GM12801 (cell line): ENCODE results near the gene PRSS1.

Experiments
- CTCF ChIP-seq: IDR thresholded peaks from one replicate; pipeline ENCODE4 v1.5.1; 2011; ENCODE audit warnings: control low read depth; ENCODE audit not compliant: insufficient read length; ENCODE audit errors: extremely low read depth

The PRSS1 gene

DNA sequence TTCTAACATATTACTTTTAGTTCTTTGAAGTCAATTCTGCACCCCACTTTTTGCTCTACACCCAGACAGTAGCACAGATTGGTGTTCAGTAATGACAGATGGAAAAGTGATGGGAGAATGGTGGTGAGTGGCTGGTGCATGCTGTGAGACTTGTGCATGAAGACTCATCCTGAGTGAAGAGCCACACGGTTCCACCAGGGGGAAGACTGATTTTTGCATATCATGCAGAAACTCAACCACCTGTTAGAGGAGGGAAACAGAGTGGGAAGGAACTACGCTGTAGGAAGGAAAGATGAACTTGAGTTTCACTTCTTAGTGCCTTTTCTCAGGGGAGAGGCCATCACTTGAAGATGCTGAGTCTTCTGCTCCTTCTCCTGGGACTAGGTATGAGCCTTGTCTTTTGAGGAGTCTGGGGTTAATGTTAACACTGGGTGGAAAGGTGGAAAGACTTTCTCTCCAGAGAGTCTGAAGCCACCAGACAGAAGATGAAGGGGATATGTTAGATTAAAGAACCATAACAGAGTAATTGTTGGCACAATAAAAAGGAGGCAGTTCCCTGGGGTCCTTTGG lies 9.3 kb upstream of the PRSS1 start:
- TF ChIP-seq CTCF = no peak

DNA sequence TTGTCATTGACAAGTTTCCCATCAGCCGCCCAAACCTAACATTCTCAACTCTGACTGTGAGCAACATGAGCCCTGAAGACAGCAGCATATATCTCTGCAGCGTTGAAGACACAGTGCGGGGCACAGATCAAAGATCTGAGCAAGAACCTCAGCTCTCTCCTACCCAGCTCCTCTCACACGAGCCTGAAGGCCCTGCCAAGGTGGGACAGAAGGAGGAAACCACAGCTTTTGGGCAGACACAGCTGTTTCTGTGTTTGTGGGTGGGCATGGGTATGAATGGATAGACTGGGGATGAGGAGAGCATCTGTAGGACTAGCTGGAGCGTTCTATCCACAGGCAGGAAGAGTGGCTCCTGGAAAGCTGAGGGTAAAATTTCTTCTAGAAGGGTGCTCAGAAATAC lies 8.5 kb upstream of the PRSS1 start:
- no peak for TF ChIP-seq CTCF

DNA sequence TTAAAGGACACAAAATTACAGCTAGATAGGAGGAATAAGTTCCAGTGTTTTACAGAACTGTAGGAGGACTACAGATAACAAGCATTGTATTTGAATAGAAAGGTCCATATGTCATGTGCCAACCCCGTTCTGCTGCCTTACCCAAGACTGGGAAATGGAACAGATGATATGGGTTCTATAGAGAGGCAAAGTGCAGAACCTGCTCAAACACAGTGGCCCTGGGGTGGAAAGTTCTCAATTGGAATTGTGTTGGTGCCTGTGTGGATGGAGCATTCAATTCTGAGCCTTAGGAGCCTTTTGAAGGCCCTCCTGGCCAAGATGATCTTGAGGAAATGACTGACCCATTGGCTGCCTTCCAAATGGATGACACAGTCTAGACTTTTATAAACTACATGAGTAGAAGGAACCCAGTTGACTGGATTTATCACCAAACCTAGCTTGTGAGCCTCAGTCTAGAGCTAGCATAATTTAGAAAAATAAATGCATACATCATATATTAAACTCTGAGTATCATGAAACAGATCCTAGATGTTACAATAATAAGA lies 4.1 kb upstream of the PRSS1 start:
- no peak for TF ChIP-seq CTCF

GRCh38 chr7:142745745-142746144 lies 3.5 kb upstream of the PRSS1 start:
- no peak for TF ChIP-seq CTCF

- no peak for TF ChIP-seq CTCF
Measured at GRCh38 chr7:142746264-142746663, 3.0 kb upstream of the PRSS1 start.

DNA sequence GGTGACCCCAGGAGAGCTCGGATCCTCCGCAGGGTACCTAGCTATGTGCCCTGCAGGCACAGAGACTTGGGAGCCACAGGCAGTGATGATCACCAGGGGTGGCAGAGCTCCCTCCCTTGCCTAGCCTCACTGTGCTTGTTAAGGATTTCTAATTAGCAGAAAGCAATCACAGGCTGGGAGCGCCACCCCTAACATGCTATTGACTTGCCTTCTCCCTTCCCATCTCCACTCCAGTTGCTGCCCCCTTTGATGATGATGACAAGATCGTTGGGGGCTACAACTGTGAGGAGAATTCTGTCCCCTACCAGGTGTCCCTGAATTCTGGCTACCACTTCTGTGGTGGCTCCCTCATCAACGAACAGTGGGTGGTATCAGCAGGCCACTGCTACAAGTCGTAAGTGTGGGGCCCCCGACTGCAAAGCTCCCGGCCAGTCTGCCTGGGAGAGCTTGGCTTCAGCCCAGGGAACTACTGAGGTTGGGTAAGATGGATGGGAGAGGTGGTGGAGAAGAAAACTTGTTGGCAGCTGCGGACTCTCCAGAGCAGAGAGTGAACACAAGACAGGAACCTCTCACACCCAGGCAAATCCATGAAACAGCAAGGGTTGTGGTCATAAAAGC lies 1.2 kb downstream of the PRSS1 start:
- TF ChIP-seq CTCF = no peak

- no peak for TF ChIP-seq CTCF
Measured at GRCh38 chr7:142752376-142753225, 3.3 kb downstream of the PRSS1 start.
